HepG2 (cell line): ENCODE results near the gene COL4A6. TPM values are rescaled to one million over a fixed set of nuclear protein-coding genes. Genes with fewer than 3 reads are reported as not detected.

Experiments used
- ATAC-seq: fragments of 200-7000 bp; cut with Tn5 transposase; 3 replicates; pipeline ENCODE4 v1.9.1; 2020; ENCODE audit warnings: mild to moderate bottlenecking, moderate library complexity
- BruUV-seq: library from RNA; stranded (reverse); fragments of 400-500 nt; replicated peaks from 2 replicates; lab custom pipeline; 2021; lab: Mats Ljungman, UMichigan
- CTCF ChIA-PET: fragments of 300-600 bp; formaldehyde crosslinking; extraction: SDS; loops from one replicate; lab custom pipeline; 2021; ENCODE audit warnings: low total read pairs, inconsistent platforms, low intra/inter-chr PET ratio; lab: Yijun Ruan, JAX
- POLR2A ChIA-PET: fragments of 350-600 bp; sonication (Branson Sonifier 250); formaldehyde crosslinking; loops from one replicate; lab custom pipeline; 2020; ENCODE audit warnings: antibody characterized with exemption, inconsistent platforms; lab: Yijun Ruan, JAX
- DNase-seq: peaks from one replicate; pipeline ENCODE4 v3.0.0-alpha.2; 2015; ENCODE audit warnings: low spot score
- FAIRE-seq: peaks from 3 replicates; lab custom pipeline; 2011; peaks lifted over from hg19 to GRCh38; lab: Jason Lieb, UNC
- H2AFZ ChIP-seq: one replicate; pipeline ENCODE4 v1.6.1; 2011; ENCODE audit warnings: low read length, inconsistent platforms
- H3K27ac ChIP-seq: fragments of 300-600 bp; 3 replicates; pipeline ENCODE4 v1.8.0; 2011; ENCODE audit warnings: mixed run types, mild to moderate bottlenecking, mixed read lengths, low read length, inconsistent platforms; ENCODE audit not compliant: insufficient read depth; ENCODE audit errors: extremely low read length
- H3K27me3 ChIP-seq, 2 experiments: fragments of 200-600 bp in 1 of 2; 2 replicates in 1 of 2; 3 replicates in 1 of 2; pipeline versions ENCODE4 v1.6.0 to v1.8.0; 2011; ENCODE audit warnings: low read length in 2 of 2, mild to moderate bottlenecking in 2 of 2, moderate library complexity in 2 of 2, inconsistent platforms in 1 of 2; ENCODE audit not compliant: insufficient read depth in 2 of 2, control insufficient read depth in 1 of 2
- H3K36me3 ChIP-seq, 2 experiments: fragments of 200-600 bp in 1 of 2; replicated peaks in 1 of 2; 2 replicates in 1 of 2; 3 replicates in 1 of 2; pipeline versions ENCODE4 v1.5.1 to v1.8.0; 2011; ENCODE audit warnings: low read length in 2 of 2, inconsistent platforms in 1 of 2; ENCODE audit not compliant: insufficient read depth in 2 of 2, control insufficient read depth in 1 of 2
- H3K4me1 ChIP-seq: 2 replicates; pipeline ENCODE4 v1.5.1; 2012; ENCODE audit warnings: low read length, inconsistent platforms; ENCODE audit not compliant: insufficient read depth
- H3K4me2 ChIP-seq: 2 replicates; pipeline ENCODE4 v1.6.0; 2011; ENCODE audit warnings: low read depth, low read length, inconsistent platforms
- H3K4me3 ChIP-seq, 3 experiments: fragments of 200-600 bp in 1 of 3; sonication (generic), shearing (Covaris generic) in 1 of 3; replicated peaks in 1 of 3; 2 replicates each; pipeline ENCODE4 v1.5.1; 2011 to 2016; ENCODE audit warnings: low read length in 3 of 3, inconsistent platforms in 2 of 3, low read depth in 2 of 3, mild to moderate bottlenecking in 2 of 3, control low read depth in 1 of 3, mixed read lengths in 1 of 3; ENCODE audit not compliant: insufficient read depth in 1 of 3
- H3K79me2 ChIP-seq: one replicate; pipeline ENCODE4 v1.6.1; 2011; ENCODE audit warnings: low read length, inconsistent platforms; ENCODE audit not compliant: insufficient read depth
- H3K9ac ChIP-seq: 2 replicates; pipeline ENCODE4 v1.6.0; 2011; ENCODE audit warnings: mild to moderate bottlenecking, low read depth, low read length, inconsistent platforms; ENCODE audit not compliant: insufficient read depth
- H3K9me3 ChIP-seq: 2 replicates; pipeline ENCODE4 v1.5.1; 2012; ENCODE audit warnings: mild to moderate bottlenecking, low read length
- H4K20me1 ChIP-seq: 2 replicates; pipeline ENCODE4 v1.6.0; 2011; ENCODE audit warnings: inconsistent platforms, mild to moderate bottlenecking, low read length, moderate library complexity; ENCODE audit not compliant: insufficient read depth
- CTCF ChIP-seq: sonication (generic); formaldehyde crosslinking; IDR thresholded peaks from 2 replicates; pipeline ENCODE4 v1.5.0; 2020; ENCODE audit warnings: mild to moderate bottlenecking, missing genetic modification reagents, moderate library complexity
- GABPB1 ChIP-seq: IDR thresholded peaks from 2 replicates; pipeline ENCODE4 v1.6.1; 2016; ENCODE audit warnings: mild to moderate bottlenecking, missing genetic modification reagents, moderate library complexity, missing compliant biosample characterization
- GFI1 ChIP-seq: sonication (generic); formaldehyde crosslinking; IDR thresholded peaks from 2 replicates; pipeline ENCODE4 v1.5.0; 2020; ENCODE audit warnings: missing genetic modification reagents, mild to moderate bottlenecking, borderline replicate concordance
- RAD21 ChIP-seq: fragments of 450-650 bp; formaldehyde crosslinking; IDR thresholded peaks from 2 replicates; pipeline ENCODE4 v1.5.0; 2020; ENCODE audit warnings: mild to moderate bottlenecking
- SMC3 ChIP-seq: IDR thresholded peaks from 2 replicates; pipeline ENCODE4 v1.6.1; 2011; ENCODE audit warnings: low read length, improper control_type of control experiment
- STAG1 ChIP-seq: sonication (generic); formaldehyde crosslinking; IDR thresholded peaks from 2 replicates; pipeline ENCODE4 v1.4.0; 2020; ENCODE audit warnings: missing genetic modification reagents
- WGBS: methylation state at CpG from one replicate; pipeline ENCODE4 v1.1.6; 2017; ENCODE audit warnings: low lambda C conversion rate; 5-methylcytosine and 5-hydroxymethylcytosine counted together
- in situ Hi-C: cut with HindIII; loops from 2 replicates; pipeline ENCODE4 v1.10.0; 2017; ENCODE audit warnings: low pct_unique_long_range_greater_than_20kb; ENCODE audit not compliant: extremely low pct_ligation_motif_present
- intact Hi-C: fragments of 100-400 bp; cut with micrococcal nuclease; formaldehyde crosslinking; loops from one replicate; pipeline ENCODE4 v1.10.0; 2022; ENCODE audit not compliant: unreplicated experiment
- polyA plus RNA-seq, 8 experiments: library from polyadenylated mRNA; depleted of rRNA in 3 of 8; stranded (reverse) in 7 of 8; unstranded in 1 of 8; fragments of >200 nt; fragmentation: Illumina TruSeq in 4 of 8; extraction: Trizol in 4 of 8; gene quantifications; 2 replicates each; pipeline versions ENCODE4 v1.2.1 to v1.2.3, GENCODE V29; 2011 to 2016; ENCODE audit warnings: low read depth in 4 of 8, missing spikeins in 1 of 8, mixed read lengths in 1 of 8; ENCODE audit not compliant: insufficient read depth in 1 of 8
- total RNA-seq, 5 experiments: library from RNA; depleted of rRNA; stranded (reverse); fragments of >200 nt; fragmentation: Illumina TruSeq; extraction: Trizol; gene quantifications; 2 replicates each; pipeline ENCODE4 v1.2.3, GENCODE V29; 2016; ENCODE audit warnings: low read depth in 1 of 5
- TF ChIP-seq, protein P1 (sequence below): sonication (generic); formaldehyde crosslinking; IDR thresholded peaks from 2 replicates; pipeline ENCODE4 v1.4.0; 2020; ENCODE audit warnings: mild to moderate bottlenecking, missing genetic modification reagents

The COL4A6 gene
- total and polyA plus RNA-seq, 2 of the 13 experiments (the other 11 are each of a cell fraction or from before 2014, with no cell fraction given) = 4.5 to 8.2 TPM

DNA sequence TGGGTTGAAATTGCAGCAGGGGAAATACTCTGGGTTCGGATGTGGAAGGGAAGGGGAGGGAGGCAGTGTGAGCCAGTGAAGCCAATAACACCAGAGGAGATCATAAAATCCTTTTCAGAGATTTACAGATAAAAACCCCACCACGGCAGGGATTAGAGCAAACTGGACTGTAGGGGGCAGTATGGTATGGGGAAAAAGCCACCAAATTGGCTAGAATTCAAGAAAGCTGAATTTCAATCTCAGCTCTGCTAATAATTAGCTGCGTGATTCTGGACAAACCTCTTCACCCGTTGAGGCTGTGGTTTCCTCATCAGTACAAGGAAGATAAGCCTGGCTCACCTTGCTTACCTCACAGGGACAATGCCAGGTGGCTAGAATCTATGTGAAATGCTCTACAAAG is 238.5 kb downstream of the COL4A6 start:
- Histone ChIP-seq H4K20me1 (no peaks in the 10 kb centered on the region), H3K27me3 (no peaks in the 10 kb centered on the region), H3K4me1 (no peaks in the 10 kb centered on the region), H3K9me3 (no peaks in the 10 kb centered on the region), H3K27ac (no peak overlapping the region), H3K79me2 (no peaks in the 10 kb centered on the region), H3K36me3 (no peaks in the 10 kb centered on the region), H3K4me3 (no peak overlapping the region), H2AFZ (no peak overlapping the region), H3K4me2 (no peak overlapping the region), H3K9ac (no peak overlapping the region)
- intact Hi-C loops = no loop called here
- ChIA-PET CTCF (interaction anchor here (0.8 to 2.0 kb wide), 2 partner anchors 25 to 337 kb away, joined by 3 to 7 read pairs; no protein-coding TSS in a partner anchor), POLR2A (no interaction called here)
- peak; percentile 75 for FAIRE-seq
- 2% methylated on average over 4 of the region's 4 CpGs for WGBS
- DNase-seq = peak; percentile 2
- no TSS peak for BruUV-seq
- in situ Hi-C loops = no loop called here
- ATAC-seq = no peak
- TF ChIP-seq RAD21 (CRISPR knock-in tag) (0 out of 2 replicates have a peak, but pooled peaks have one; percentile 10), STAG1 (CRISPR knock-in tag) (peak; percentile 66), GABPB1 (CRISPR knock-in tag) (no peak), SMC3 (peak; percentile 56), GFI1 (peak; percentile 66), CTCF (CRISPR knock-in tag) (peak; percentile 60)
- TF ChIP-seq, protein P1, sequence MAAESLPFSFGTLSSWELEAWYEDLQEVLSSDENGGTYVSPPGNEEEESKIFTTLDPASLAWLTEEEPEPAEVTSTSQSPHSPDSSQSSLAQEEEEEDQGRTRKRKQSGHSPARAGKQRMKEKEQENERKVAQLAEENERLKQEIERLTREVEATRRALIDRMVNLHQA (CRISPR knock-in tag) = no peak
